Glomerular visceral epithelial cell (primary cell): ENCODE data around the gene ERVW-1.
"Not testable (repeated sequence)": the region's sequence is repeated elsewhere in the genome, so short reads cannot be mapped to it uniquely, and the experiment has no call there.

Experiments
- DNase-seq: peaks from one replicate; pipeline ENCODE4 v3.0.0-alpha.2; 2016; ENCODE audit errors: extremely low spot score

Gene ERVW-1, protein sequence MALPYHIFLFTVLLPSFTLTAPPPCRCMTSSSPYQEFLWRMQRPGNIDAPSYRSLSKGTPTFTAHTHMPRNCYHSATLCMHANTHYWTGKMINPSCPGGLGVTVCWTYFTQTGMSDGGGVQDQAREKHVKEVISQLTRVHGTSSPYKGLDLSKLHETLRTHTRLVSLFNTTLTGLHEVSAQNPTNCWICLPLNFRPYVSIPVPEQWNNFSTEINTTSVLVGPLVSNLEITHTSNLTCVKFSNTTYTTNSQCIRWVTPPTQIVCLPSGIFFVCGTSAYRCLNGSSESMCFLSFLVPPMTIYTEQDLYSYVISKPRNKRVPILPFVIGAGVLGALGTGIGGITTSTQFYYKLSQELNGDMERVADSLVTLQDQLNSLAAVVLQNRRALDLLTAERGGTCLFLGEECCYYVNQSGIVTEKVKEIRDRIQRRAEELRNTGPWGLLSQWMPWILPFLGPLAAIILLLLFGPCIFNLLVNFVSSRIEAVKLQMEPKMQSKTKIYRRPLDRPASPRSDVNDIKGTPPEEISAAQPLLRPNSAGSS

DNA sequence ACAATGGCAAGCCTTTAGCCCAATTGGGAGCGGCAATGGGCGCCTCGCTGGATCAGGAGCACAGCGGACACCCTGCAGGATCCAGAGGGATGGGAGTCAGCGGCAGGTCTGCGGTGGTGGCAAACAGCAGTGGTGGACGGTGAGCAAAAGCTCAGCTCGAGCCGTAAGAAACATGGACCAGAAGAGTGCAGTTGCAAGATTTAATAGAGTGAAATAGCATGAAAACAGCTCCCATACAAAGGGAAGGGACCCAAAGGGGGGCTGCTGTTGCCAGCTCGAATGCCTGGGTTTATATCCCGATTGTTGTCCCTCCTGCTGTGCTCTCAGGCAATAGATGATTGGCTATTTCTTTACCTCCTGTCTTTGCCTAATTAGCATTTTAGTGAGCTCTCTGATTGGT is at the start of gene ERVW-1:
Gene ERVW-1, minus strand, starts transcription at position 266 of the 400 bp plus-strand sequence. CDS start 7,565 bp downstream, outside the sequence.
- DNase-seq = not testable (repeated sequence)

DNA sequence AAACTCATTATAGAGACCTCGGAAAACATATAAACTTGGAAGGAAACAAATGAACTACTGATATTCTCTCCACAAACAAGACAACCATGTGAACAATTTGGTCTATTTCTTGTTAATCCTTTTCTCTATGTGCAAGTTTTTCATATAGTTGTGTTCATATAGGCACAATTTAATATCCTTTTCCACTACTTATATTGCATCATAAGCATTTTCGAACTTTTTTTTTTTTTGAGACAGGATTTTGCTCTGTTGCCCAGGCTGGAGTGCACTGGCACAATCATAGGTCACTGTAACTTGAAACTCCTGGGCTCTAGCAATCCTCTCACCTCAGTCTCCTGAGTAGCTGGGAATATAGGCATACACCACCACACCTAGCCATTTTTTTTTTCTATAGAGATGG is 45.4 kb upstream of the ERVW-1 start:
- no peak for DNase-seq

DNA sequence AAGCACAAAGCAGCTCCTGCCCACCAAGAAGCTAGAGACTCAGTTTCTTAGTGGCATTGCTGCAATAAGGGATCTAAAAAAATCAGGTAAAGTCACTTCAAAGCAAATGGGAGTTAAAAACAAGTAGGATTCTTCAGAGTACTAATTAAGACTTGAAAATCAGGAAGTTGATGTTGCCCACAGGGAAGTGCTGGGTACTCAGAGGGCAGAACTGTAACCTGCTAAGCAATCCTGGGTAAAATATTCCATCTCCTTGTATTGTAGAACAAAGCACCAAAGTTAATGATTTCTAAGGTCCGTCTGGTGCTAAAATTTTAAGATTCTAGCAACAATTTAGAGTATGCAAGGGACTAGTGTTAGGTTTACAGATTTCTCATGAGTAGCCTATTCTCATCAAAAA is 42.3 kb upstream of the ERVW-1 start:
- no peak for DNase-seq

GRCh38 chr7:92517631-92518030 is 39.9 kb upstream of the ERVW-1 start:
- DNase-seq = no peak

DNA sequence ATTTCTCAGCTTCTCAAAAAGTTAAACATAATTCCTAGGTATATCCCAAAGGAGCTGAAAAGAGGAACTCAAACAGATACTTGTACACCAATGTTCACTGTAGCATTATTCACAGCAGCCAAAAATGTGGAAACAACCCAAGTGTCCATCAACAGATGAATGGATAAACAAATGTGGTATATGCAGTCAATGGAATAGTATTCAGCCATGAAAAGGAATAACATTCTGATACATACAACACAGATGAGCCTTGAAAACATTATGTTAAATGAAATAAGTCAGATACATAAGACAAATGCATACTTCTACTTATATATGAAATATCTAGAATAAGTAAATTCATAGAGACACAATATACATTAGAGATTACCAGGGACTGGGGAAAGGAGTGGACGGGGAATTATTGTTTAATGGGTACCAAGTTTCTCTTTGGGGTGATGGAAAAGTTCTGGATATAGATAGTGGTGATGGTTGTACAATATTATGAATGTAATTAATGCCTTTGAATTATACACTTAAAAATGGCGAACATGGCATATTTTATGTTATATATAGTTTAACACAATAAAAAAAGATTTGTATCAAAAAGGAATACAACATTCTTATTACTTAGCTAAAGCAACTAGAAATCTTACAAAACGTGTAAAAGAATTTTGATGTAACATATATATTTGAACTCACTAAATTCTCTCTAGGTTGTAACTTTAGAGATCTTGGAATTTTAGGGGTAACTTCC is 35.6 kb upstream of the ERVW-1 start:
- DNase-seq = no peak

GRCh38 chr7:92508946-92509345 is 31.2 kb upstream of the ERVW-1 start:
- no peak for DNase-seq

DNA sequence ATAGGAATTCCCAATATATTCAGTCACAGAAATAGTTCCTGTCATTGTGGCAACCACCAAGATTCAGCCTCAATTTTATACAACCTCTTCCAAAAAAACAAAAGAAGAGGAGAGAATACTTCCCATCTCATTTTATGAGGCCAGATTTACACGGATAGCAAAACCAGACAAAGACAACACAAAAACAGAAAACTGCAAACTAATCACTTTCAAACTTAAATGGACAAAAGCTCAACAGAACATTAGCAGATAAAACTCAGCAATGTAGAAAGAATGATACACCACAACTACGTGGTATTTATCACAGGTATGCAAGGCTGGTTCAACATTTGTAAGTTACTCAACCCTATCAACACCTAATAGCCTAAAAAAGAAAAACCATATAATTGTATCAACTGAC is 28.6 kb upstream of the ERVW-1 start:
- no peak for DNase-seq

DNA sequence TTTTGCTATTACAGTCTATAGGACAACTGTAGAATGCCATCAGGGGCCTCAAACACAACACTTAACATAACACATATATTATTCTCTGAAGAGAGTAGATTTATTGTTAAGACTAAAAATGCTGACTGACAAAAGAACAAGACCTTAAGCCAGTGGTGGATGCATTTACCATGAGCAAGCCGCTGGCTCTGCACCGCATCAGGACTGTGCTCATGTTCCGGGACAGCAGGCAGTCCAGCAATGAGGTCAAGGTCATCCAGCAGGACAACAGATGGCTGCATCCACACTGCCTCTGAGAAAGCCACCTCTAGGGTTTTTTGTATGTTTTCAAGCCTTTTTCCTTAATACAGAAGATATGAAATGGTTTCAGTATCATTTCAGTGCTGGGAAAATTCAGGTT is 26.8 kb upstream of the ERVW-1 start:
- no peak for DNase-seq

- DNase-seq = no peak
Observed at GRCh38 chr7:92503767-92504166, 26.0 kb upstream of the ERVW-1 start.

DNA sequence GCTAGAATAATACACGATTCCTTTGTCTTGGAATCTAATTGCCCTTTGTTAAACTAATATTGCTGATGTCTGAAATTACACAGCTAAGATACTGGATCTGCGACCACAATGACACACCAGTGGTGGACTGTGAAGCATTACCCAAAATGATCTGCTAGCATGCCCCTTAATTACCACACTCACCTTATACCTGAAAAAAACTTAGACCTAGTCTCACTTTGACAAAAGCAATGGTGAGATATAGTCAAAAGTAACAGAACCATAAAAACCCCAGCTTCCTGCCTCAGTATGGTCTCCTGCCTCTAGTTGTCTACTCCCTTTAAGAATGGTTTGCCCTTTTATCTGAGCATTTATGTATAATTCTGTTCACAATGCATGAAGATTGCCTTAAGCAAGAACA is 20.8 kb upstream of the ERVW-1 start:
- no peak for DNase-seq

DNA sequence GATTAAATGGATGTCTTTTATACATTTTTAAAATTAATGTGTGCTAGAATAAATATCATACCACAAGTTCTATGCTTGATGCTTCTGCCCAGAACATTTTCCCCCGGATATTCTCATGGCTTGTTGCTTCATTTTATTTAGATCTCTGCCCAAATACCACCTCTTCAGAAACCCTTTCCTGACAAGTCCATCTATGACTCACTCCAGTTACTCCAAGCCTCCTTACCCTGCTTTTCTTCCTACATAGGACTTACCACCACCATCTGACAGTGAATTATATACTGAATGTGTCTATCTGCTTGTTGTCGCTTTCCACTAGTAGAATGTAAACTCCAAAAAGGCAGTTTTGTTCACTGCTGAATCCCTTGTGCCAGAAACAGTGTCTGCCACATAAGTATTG is 19.1 kb upstream of the ERVW-1 start:
- DNase-seq = no peak

DNA sequence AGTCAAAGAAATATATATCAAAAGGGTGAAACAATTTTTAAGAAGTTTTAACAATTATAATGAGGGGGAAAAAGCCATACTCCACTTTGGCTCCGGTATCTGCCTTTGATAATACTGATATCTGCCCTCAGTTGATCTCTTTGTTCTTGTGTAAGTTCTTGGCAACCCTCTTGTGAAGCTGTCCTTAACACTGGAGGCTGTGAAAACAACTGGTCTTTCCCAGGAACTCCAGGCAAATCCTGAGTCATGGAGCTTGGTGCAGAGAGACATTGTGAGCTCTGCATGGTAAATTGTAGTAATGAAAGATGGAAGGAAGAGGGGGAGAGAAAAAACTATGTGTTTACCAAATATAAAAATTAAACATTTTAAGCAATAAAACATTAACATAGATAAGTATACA is 11.9 kb upstream of the ERVW-1 start:
- no peak for DNase-seq

DNA sequence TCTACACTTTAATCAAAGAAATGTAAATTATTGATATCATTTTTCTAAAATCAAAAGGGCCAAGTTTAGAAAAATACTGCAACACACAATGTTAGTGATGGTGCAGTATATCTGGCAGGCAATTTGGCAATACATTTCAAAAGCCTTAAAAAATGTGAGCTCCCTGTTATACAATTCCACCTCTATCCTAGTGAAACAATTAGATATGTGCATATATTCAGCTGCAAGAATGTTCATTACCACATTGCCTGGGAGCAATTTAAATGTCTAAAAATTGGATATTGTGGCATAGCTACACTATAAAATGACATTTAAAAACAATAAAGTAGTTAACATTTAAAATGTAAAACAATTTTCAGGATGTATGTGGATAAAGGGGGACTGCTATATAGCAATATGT is 10.1 kb upstream of the ERVW-1 start:
- DNase-seq = no peak

GRCh38 chr7:92485974-92486373 is 8.2 kb upstream of the ERVW-1 start:
- DNase-seq = no peak

- DNase-seq = no peak
Observed at GRCh38 chr7:92485267-92485892, 7.6 kb upstream of the ERVW-1 start.

GRCh38 chr7:92484226-92484625 is 6.5 kb upstream of the ERVW-1 start:
- DNase-seq = not testable (repeated sequence)

GRCh38 chr7:92483624-92484023 is 5.9 kb upstream of the ERVW-1 start:
- not testable (repeated sequence) for DNase-seq

DNA sequence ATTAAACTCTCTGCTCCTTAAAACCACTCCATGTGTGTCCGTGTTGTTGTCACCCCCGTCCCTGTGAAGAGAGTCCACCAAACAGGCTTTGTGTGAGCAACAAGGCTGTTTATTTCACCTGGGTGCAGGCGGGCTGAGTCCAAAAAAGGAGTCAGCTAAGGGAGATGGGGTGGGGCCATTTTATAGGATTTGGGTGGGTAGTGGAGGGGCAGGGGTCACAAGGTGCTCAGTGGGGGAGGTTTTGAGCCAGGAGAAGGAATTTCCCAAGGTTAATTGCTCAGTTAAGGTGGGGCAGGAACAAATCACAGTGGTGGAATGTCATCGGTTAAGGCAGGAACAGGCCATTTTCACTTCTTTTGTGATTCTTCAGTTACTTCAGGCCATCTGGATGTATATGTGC is 1.4 kb upstream of the ERVW-1 start:
- not testable (repeated sequence) for DNase-seq

DNA sequence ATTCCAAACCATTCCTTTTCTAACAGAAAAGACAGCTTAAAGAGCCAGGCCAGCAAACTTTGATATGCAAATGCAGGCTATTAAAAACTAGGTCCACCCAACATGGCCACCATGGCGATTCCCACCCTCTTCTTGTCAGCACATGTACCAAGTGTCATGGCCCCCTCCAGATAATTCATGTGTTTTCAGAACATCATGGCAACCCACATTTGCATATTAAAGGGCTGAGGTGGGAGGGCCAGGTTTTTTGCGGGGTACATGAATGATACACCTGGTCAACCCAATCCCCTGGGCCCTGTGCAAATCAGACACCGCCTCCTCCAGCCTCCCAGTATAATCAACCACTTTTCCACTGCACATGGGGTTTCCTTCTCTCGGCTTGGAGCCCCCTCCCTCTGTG is 965 bp upstream of the ERVW-1 start:
- no peak for DNase-seq

DNA sequence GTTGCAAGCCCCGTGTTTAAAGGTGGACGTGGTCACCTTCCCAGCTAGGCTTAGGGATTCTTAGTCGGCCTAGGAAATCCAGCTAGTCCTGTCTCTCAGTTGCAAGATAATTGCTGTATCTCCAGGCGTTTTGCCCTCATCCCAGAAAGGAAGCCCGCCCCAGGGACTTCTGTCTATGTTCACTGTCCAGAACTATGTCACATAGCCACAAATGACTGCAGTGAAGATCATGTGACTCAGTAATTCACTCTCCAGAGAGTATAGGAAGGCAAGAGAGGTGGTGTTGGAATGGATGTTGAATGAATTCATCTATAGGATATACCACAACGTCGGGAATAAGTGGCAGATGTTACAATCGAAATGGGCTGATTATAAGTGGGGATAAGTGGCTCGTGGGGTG is 349 bp upstream of the ERVW-1 start:
- no peak for DNase-seq

- not testable (repeated sequence) for DNase-seq
Observed at GRCh38 chr7:92475851-92476590, 1.7 kb downstream of the ERVW-1 start.
